A673 (cell line): Measurements from ENCODE around the gene SULT2A1. TPM values are rescaled to one million over a fixed set of nuclear protein-coding genes. Genes with fewer than 3 reads are reported as not detected.
A peak's percentile ranks its signal among the peaks of the same experiment; 100 is the strongest.

ENCODE experiments used
- BruUV-seq: library from RNA; stranded (reverse); fragments of 400-500 nt; replicated peaks from 2 replicates; lab custom pipeline; 2021; lab: Mats Ljungman, UMichigan
- CTCF ChIA-PET: fragments of 300-600 bp; sonication (Branson Sonifier 250); formaldehyde crosslinking; loops from one replicate; lab custom pipeline; 2022; ENCODE audit warnings: antibody characterized with exemption; lab: Charles Lee
- POLR2A ChIA-PET: fragments of 300-600 bp; sonication (Branson Sonifier 250); formaldehyde crosslinking; loops from one replicate; lab custom pipeline; 2022; ENCODE audit warnings: antibody characterized with exemption; ENCODE audit not compliant: low non-redundant PET; lab: Charles Lee
- DNase-seq: peaks from one replicate; pipeline ENCODE4 v3.0.0-alpha.2; 2015; ENCODE audit warnings: low spot score
- H3K27ac ChIP-seq: fragments of 200-600 bp; sonication (generic); 2 replicates; pipeline ENCODE4 v1.5.1; 2016; ENCODE audit warnings: mixed run types, low read depth, mild to moderate bottlenecking, mixed read lengths, antibody characterized with exemption, low read length; ENCODE audit not compliant: poor library complexity, severe bottlenecking
- H3K27me3 ChIP-seq: fragments of 200-600 bp; sonication (generic); replicated peaks from 2 replicates; pipeline ENCODE4 v1.6.1; 2017; ENCODE audit warnings: mixed run types, low read depth, mild to moderate bottlenecking, mixed read lengths, antibody characterized with exemption, low read length; ENCODE audit not compliant: insufficient read depth, poor library complexity
- H3K36me3 ChIP-seq: fragments of 200-600 bp; sonication (generic); 2 replicates; pipeline ENCODE4 v1.6.1; 2016; ENCODE audit warnings: mixed run types, mild to moderate bottlenecking, mixed read lengths, antibody characterized with exemption, low read length; ENCODE audit not compliant: insufficient read depth, poor library complexity, severe bottlenecking
- H3K4me1 ChIP-seq: fragments of 200-600 bp; sonication (generic); 2 replicates; pipeline ENCODE4 v1.6.1; 2017; ENCODE audit warnings: mixed run types, mild to moderate bottlenecking, mixed read lengths, antibody characterized with exemption, low read length; ENCODE audit not compliant: insufficient read depth, poor library complexity, severe bottlenecking
- H3K4me3 ChIP-seq: fragments of 200-600 bp; sonication (generic); 2 replicates; pipeline ENCODE4 v1.5.1; 2016; ENCODE audit warnings: low read depth, mixed run types, mild to moderate bottlenecking, mixed read lengths, low read length; ENCODE audit not compliant: poor library complexity, severe bottlenecking
- H3K9me3 ChIP-seq: fragments of 200-600 bp; sonication (generic); 2 replicates; pipeline ENCODE4 v1.6.1; 2016; ENCODE audit warnings: mixed run types, low read depth, mild to moderate bottlenecking, mixed read lengths, antibody characterized with exemption, low read length; ENCODE audit not compliant: poor library complexity, severe bottlenecking
- CTCF ChIP-seq: fragments of 300-800, 200-600 bp; sonication (generic); conservative IDR thresholded peaks from 2 replicates; pipeline ENCODE4 v1.5.1; 2017; ENCODE audit warnings: low read depth, mild to moderate bottlenecking, antibody characterized with exemption, low read length, moderate library complexity, mixed read lengths
- EZH2 ChIP-seq: fragments of 200-600 bp; sonication (generic); IDR thresholded peaks from 2 replicates; pipeline ENCODE4 v1.6.1; 2017; ENCODE audit warnings: borderline replicate concordance, low read depth, mild to moderate bottlenecking, mixed read lengths, antibody characterized with exemption, low read length; ENCODE audit not compliant: poor library complexity, severe bottlenecking
- intact Hi-C: fragments of 100-400 bp; cut with micrococcal nuclease; formaldehyde crosslinking; loops from one replicate; pipeline ENCODE4 v1.10.0; 2022; ENCODE audit not compliant: unreplicated experiment
- total RNA-seq: library from RNA; stranded (reverse); gene quantifications from 2 replicates; pipeline ENCODE4 v1.2.3, GENCODE V29; 2021

SULT2A1 gene
- total RNA-seq, 1 experiment from 2014 or later: not detected

DNA sequence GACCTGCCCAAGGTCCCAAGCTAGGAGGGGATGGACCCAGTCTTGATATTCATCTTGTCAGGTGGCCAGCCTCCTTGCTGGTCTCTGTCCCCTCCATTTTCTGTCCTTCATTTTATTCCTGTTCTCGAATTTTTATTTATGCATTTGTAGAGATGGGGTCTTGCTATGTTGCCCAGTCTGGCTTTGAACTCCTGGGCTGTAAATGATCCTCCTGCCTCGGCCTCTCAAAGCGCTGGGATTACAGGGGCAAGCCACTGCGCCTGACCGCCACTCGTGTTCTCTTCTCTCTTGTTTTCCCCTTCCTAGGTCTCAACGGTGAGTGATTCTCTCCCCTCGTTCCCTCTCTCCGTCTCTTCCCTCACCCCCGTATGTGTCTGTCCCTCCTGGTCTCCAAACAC lies 37.7 kb downstream of the SULT2A1 start:
- no peak overlapping the region for H3K27ac ChIP-seq
- H3K9me3 ChIP-seq: no peaks in the 10 kb centered on the region
- ChIA-PET POLR2A (no interaction called here), CTCF (interaction anchor here (0.6 kb wide), 1 partner anchor 24 kb away, joined by 4 read pairs; no protein-coding TSS in a partner anchor)
- peak overlapping the region; percentile 27 for H3K4me3 ChIP-seq
- intact Hi-C loops: no loop called here
- TF ChIP-seq CTCF (no peak), EZH2 (no peak)
- no peaks in the 10 kb centered on the region for H3K36me3 ChIP-seq
- DNase-seq: no peak
- no TSS peak for BruUV-seq
- peaks cover 4% of the 10 kb centered on the region for H3K4me1 ChIP-seq
- no peaks in the 10 kb centered on the region for H3K27me3 ChIP-seq

- CTCF ChIA-PET: no interaction called here
- no peak for DNase-seq
- Histone ChIP-seq H3K27me3 (no peaks in the 10 kb centered on the region), H3K27ac (no peak overlapping the region), H3K36me3 (no peaks in the 10 kb centered on the region), H3K9me3 (no peaks in the 10 kb centered on the region), H3K4me1 (no peaks in the 10 kb centered on the region), H3K4me3 (no peak overlapping the region)
- BruUV-seq: no TSS peak
- TF ChIP-seq EZH2 (no peak), CTCF (no peak)
- intact Hi-C loops: no loop called here
- POLR2A ChIA-PET: interaction anchor here (0.6 kb wide), 1 partner anchor 55 kb away, joined by 3 read pairs; no protein-coding TSS in a partner anchor
These were observed 43.2 kb downstream of the SULT2A1 start for GRCh38 chr19:47842941-47843340.

GRCh38 chr19:47839913-47840312 lies 46.2 kb downstream of the SULT2A1 start:
- ChIA-PET POLR2A (no interaction called here), CTCF (interaction anchor here (0.6 kb wide), 1 partner anchor 1355 kb away, joined by 6 read pairs; no protein-coding TSS in a partner anchor)
- intact Hi-C loops: no loop called here
- Histone ChIP-seq H3K36me3 (no peaks in the 10 kb centered on the region), H3K27ac (no peak overlapping the region), H3K9me3 (no peaks in the 10 kb centered on the region), H3K4me3 (no peak overlapping the region), H3K4me1 (no peaks in the 10 kb centered on the region), H3K27me3 (no peaks in the 10 kb centered on the region)
- BruUV-seq: no TSS peak
- no peak for TF ChIP-seq CTCF
- no peak for TF ChIP-seq EZH2
- no peak for DNase-seq
